ENCODE data around the gene PTPN13. TPM values are rescaled to one million over a fixed set of nuclear protein-coding genes. Genes with fewer than 3 reads are reported as not detected.

Gene PTPN13
- total RNA-seq, 2 donors from 2014 or later = 18.6 to 36.4 TPM

DNA sequence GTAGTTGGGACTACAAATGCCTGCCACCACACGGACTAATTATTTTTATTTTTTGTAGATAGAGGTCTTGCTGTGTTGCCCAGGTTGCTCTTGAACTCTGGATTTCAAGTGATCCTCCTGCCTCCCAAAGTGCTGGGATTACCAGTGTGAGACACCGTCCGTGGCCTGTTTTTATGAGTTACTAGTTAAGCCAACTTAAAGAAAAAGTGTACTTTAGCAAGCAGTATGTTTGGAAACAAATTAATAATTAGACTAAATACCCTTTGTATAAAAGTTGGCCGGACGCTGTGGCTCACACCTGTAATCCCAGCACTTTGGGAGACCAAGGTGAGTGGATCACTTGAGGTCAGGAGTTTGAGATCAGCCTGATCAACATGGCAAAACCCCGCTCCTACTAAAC lies 14.2 kb upstream of the PTPN13 start:
- Histone ChIP-seq H3K9me3 (no peaks in the 10 kb centered on the region), H3K27me3 (replicated peaks; ENCODE audit: insufficient read depth) (no peaks in the 10 kb centered on the region), H3K4me1 (ENCODE audit: control insufficient read depth in 1 of 2, low read depth in 2 of 2) (no peaks in the 10 kb centered on the region), H3K36me3 (no peaks in the 10 kb centered on the region), H3K27ac (no peak overlapping the region), H3K4me3 (no peak overlapping the region)
- ATAC-seq (ENCODE audit: insufficient number of reproducible peaks, low FRiP score, low read depth) (no peak), DNase-seq (ENCODE audit: low spot score) (no peak)
- TF ChIP-seq, protein P1, sequence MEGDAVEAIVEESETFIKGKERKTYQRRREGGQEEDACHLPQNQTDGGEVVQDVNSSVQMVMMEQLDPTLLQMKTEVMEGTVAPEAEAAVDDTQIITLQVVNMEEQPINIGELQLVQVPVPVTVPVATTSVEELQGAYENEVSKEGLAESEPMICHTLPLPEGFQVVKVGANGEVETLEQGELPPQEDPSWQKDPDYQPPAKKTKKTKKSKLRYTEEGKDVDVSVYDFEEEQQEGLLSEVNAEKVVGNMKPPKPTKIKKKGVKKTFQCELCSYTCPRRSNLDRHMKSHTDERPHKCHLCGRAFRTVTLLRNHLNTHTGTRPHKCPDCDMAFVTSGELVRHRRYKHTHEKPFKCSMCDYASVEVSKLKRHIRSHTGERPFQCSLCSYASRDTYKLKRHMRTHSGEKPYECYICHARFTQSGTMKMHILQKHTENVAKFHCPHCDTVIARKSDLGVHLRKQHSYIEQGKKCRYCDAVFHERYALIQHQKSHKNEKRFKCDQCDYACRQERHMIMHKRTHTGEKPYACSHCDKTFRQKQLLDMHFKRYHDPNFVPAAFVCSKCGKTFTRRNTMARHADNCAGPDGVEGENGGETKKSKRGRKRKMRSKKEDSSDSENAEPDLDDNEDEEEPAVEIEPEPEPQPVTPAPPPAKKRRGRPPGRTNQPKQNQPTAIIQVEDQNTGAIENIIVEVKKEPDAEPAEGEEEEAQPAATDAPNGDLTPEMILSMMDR (IDR thresholded peaks at IDR 0.05) = no peak

DNA sequence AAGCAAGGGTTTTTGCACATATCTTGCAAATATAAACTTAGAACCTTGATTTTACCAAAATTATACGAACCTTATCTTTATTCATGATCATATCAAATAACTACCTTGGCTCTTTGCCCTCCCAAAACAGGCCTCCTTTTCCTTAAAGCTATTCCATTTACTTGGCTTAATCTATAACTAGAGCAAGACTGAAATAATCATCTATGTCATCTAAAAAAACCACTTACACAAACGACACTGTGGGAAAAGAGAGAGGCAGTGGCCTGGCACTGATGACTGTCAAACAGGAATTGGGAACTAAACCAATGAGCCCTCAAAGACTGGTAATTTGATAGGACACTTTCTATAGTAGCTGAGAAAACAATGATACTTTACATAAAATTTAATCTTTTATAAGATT lies 11.7 kb upstream of the PTPN13 start:
- Histone ChIP-seq H3K27me3 (replicated peaks; ENCODE audit: insufficient read depth) (no peaks in the 10 kb centered on the region), H3K27ac (no peak overlapping the region), H3K36me3 (no peaks in the 10 kb centered on the region), H3K4me1 (ENCODE audit: control insufficient read depth in 1 of 2, low read depth in 2 of 2) (no peaks in the 10 kb centered on the region), H3K4me3 (peak overlapping the region; percentile 29), H3K9me3 (no peaks in the 10 kb centered on the region)
- ATAC-seq (ENCODE audit: insufficient number of reproducible peaks, low FRiP score, low read depth) (no peak), DNase-seq (ENCODE audit: low spot score) (no peak)
- TF ChIP-seq, protein P1 (IDR thresholded peaks at IDR 0.05) = no peak

DNA sequence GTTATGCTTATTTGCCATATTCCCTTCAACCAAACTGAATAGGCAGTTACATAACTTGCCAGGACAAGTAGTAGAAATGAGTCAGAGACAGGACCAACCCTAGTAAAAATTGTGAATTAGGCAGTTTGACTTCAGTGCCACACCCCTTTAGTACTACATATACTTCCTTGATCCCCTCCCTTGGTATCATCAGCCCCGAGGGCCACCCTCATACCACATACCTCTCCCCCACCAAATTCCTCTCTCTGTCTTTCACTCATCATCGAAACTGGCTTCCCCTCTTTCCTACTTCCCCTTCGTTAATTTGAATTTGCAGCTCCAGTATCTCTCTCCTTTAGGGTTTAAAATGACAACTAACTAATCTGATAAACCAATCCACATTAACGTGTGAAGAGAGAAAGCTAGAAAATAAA lies 7.9 kb upstream of the PTPN13 start:
- Histone ChIP-seq H3K4me3 (no peak overlapping the region), H3K27me3 (replicated peaks; ENCODE audit: insufficient read depth) (no peaks in the 10 kb centered on the region), H3K27ac (no peak overlapping the region), H3K4me1 (ENCODE audit: control insufficient read depth in 1 of 2, low read depth in 2 of 2) (no peaks in the 10 kb centered on the region), H3K9me3 (no peaks in the 10 kb centered on the region), H3K36me3 (no peaks in the 10 kb centered on the region)
- TF ChIP-seq, protein P1 (IDR thresholded peaks at IDR 0.05) = no peak
- ATAC-seq (ENCODE audit: insufficient number of reproducible peaks, low FRiP score, low read depth) (no peak), DNase-seq (ENCODE audit: low spot score) (no peak)

DNA sequence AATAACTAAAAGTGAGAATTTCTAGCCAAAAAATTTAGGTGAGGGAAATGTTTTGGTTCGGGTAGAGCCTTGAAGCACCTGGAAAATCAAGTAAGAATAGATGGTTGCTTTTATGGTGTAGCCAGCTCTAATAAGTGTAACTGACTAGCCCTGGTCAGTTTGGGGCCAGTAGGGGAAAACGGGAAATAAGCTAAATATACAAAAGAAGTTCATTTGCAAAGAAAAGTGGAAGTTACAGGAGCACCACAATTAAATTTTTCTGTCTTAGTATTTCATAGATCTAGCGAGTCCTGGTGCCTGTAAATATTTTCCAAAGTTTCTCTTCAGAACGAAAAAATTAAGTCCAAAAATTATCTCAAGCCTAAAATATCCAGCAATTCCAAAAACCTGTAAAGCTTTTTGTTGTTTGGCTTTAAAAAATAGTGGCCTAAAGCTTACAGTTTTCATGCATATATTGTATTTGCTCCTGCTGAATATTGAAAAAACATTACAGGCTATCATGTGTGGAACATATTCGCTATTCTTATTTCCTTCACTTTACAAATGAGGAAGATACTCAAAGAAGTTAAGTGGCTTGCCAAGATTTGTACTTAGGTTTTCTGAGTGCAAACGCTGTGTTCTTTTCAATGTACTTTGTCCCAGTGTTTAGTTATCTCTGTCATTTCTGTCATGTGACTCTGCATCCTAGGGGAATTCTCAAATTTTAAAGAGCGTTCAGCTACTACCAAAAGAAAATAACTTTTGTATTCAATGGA lies 7.3 kb upstream of the PTPN13 start:
- no peaks in the 10 kb centered on the region for H3K9me3 ChIP-seq
- ATAC-seq (ENCODE audit: insufficient number of reproducible peaks, low FRiP score, low read depth) = no peak
- no peak overlapping the region for H3K27ac ChIP-seq
- H3K4me1 ChIP-seq (ENCODE audit: control insufficient read depth in 1 of 2, low read depth in 2 of 2) = no peaks in the 10 kb centered on the region
- no peak for DNase-seq (ENCODE audit: low spot score)
- no peaks in the 10 kb centered on the region for H3K27me3 ChIP-seq (replicated peaks; ENCODE audit: insufficient read depth)
- TF ChIP-seq, protein P1 (IDR thresholded peaks at IDR 0.05) = no peak
- no peaks in the 10 kb centered on the region for H3K36me3 ChIP-seq
- H3K4me3 ChIP-seq = no peak overlapping the region

DNA sequence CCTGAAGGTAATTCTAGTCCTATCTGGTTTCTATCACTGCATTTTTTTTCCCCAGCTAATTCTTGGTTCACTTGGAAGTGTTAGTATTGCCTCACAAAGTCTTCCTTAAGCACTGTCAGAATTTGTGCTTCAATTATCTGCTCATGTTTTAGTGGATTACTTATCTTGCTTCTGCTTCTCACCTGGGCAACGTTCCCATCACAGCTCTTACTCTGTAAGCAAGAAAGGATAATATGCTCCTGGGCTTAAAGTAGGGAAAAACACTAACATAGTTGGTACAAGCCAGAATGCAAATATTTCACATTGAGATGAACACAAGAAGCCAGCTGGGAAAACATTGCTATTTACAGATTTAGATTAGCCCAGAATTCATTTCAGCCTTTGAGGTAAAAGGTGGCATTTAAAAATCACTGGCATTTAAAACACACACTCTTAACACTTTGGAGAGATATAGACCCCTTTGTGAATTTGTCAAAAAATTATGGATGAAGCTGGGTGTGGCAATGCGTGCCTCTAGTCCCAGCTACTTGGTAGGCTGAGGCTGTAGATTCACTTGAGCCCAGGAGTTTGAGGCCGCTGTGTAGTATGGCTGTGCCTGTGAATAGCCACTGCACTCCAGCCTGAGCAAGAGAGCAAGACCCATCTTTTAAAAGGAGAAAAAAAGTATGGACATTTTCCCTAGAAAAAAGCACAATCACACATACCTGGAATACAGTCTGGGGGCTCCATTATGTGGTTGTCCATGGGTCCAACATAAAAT lies 6.6 kb upstream of the PTPN13 start:
- Histone ChIP-seq H3K27ac (no peak overlapping the region), H3K4me1 (ENCODE audit: control insufficient read depth in 1 of 2, low read depth in 2 of 2) (peaks cover 0 to 5% of the 10 kb centered on the region in 2 donors), H3K27me3 (replicated peaks; ENCODE audit: insufficient read depth) (no peaks in the 10 kb centered on the region), H3K4me3 (no peak overlapping the region), H3K9me3 (no peaks in the 10 kb centered on the region), H3K36me3 (no peaks in the 10 kb centered on the region)
- TF ChIP-seq, protein P1 (IDR thresholded peaks at IDR 0.05) = no peak
- no peak for ATAC-seq (ENCODE audit: insufficient number of reproducible peaks, low FRiP score, low read depth)
- DNase-seq (ENCODE audit: low spot score) = no peak
